ENCODE measurements around the gene CELF1. TPM values are rescaled to one million over a fixed set of nuclear protein-coding genes. Genes with fewer than 3 reads are reported as not detected.

CELF1 gene
- total and polyA plus RNA-seq, 2 of the 13 experiments (the other 11 are each of a cell fraction or from before 2014, with no cell fraction given): 69.0 to 80.1 TPM

DNA sequence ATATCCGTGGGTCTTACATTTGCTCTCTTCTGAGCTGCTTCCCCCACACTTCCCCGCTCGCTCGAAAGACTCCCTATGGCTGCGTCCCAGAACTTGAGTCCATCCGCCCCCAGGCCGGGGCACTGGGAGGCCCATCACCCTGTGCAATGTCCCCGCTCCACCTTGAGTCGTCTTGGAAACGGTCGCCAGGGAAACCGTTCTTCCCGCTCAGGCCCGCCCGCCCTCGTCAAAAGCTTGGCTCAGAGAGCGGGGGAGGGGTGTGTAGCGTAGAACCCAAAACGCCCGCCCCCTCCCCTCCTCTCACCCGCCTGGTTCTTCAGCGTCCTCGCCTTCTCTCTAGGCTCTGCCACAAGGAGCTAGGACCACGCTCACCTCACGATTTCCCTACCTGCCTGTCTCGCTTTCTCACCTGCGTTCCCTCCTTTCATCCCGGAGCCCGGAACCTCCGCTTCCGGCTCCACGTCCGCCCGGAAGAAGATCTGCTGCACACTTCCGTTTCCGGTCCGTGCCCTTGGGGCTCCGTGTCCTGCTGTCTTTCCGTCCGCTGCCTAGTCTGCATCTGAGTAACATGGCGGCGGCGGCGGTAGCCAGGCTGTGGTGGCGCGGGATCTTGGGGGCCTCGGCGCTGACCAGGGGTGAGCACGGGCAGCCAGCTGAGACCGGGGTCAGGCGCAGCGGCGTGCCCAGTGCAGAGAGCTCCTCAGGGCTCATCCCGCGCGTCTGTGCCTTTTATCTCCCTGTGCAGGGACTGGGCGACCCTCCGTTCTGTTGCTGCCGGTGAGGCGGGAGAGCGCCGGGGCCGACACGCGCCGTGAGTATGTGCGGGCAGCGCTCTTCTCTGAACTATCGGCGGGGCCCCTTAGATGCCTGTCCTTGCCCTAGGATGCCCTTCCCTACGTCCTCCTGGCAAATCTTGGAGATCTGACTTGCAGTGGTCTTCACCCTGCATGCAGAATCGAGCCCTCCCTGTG, 25.9 kb upstream of the CELF1 start, which contains the start of the genes KBTBD4 and NDUFS3 (continued):
- TF ChIP-seq MAF1 (CRISPR knock-in tag; IDR thresholded peaks at IDR 0.05; ENCODE audit: borderline replicate concordance) (no peak), MBNL3 (CRISPR knock-in tag; conservative IDR thresholded peaks at IDR 0.05) (no peak), ZFP90 (CRISPR knock-in tag; IDR thresholded peaks at IDR 0.05; ENCODE audit: borderline replicate concordance) (no peak; the same call in 1 of the 2 replicates), KDM1A (CRISPR knock-in tag; IDR thresholded peaks at IDR 0.05) (0 out of 2 replicates have a peak, but pooled peaks have one; percentile 51), IKZF4 (CRISPR knock-in tag; IDR thresholded peaks at IDR 0.05; ENCODE audit: borderline replicate concordance, low read depth, not compliant biosample characterization) (peak; percentile 18), ZNF816 (CRISPR knock-in tag; IDR thresholded peaks at IDR 0.05; ENCODE audit: borderline replicate concordance) (no peak), ZNF431 (CRISPR knock-in tag; IDR thresholded peaks at IDR 0.05; ENCODE audit: borderline replicate concordance, low read depth) (peak; percentile 85; the same call in 1 of the 2 replicates), ZSCAN22 (CRISPR knock-in tag; IDR thresholded peaks at IDR 0.05) (peak; percentile 40; the same call in 1 of the 2 replicates), ZNF326 (CRISPR knock-in tag; IDR thresholded peaks at IDR 0.05; ENCODE audit: borderline replicate concordance) (no peak), GABPB1 (CRISPR knock-in tag; IDR thresholded peaks at IDR 0.05) (peak; percentile 100), ZNF143 (CRISPR knock-in tag; IDR thresholded peaks at IDR 0.05) (peak; percentile 70; the same call in 1 of the 2 replicates), SP1 (IDR thresholded peaks at IDR 0.05) (no peak), SP1 (CRISPR knock-in tag; IDR thresholded peaks at IDR 0.05) (peak; percentile 94), ZNF354B (CRISPR knock-in tag; IDR thresholded peaks at IDR 0.05) (peak; percentile 85; the same call in 1 of the 2 replicates), KDM2A (CRISPR knock-in tag; IDR thresholded peaks at IDR 0.05; ENCODE audit: borderline replicate concordance, low read depth) (peak; percentile 100), ZMYM4 (CRISPR knock-in tag; IDR thresholded peaks at IDR 0.05) (peak; percentile 87), NR2C2 (CRISPR knock-in tag; IDR thresholded peaks at IDR 0.05; ENCODE audit: borderline replicate concordance) (peak; percentile 96), IRF2 (CRISPR knock-in tag; IDR thresholded peaks at IDR 0.05) (peak; percentile 99), AGO2 (optimal IDR thresholded peaks at IDR 0.05; ENCODE audit: low read depth, low read length) (peak; percentile 94)
- TF ChIP-seq, protein P1, sequence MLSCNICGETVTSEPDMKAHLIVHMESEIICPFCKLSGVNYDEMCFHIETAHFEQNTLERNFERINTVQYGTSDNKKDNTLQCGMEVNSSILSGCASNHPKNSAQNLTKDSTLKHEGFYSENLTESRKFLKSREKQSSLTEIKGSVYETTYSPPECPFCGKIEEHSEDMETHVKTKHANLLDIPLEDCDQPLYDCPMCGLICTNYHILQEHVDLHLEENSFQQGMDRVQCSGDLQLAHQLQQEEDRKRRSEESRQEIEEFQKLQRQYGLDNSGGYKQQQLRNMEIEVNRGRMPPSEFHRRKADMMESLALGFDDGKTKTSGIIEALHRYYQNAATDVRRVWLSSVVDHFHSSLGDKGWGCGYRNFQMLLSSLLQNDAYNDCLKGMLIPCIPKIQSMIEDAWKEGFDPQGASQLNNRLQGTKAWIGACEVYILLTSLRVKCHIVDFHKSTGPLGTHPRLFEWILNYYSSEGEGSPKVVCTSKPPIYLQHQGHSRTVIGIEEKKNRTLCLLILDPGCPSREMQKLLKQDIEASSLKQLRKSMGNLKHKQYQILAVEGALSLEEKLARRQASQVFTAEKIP (CRISPR knock-in tag; IDR thresholded peaks at IDR 0.05; ENCODE audit: borderline replicate concordance): no peak
- TF ChIP-seq, protein P2, sequence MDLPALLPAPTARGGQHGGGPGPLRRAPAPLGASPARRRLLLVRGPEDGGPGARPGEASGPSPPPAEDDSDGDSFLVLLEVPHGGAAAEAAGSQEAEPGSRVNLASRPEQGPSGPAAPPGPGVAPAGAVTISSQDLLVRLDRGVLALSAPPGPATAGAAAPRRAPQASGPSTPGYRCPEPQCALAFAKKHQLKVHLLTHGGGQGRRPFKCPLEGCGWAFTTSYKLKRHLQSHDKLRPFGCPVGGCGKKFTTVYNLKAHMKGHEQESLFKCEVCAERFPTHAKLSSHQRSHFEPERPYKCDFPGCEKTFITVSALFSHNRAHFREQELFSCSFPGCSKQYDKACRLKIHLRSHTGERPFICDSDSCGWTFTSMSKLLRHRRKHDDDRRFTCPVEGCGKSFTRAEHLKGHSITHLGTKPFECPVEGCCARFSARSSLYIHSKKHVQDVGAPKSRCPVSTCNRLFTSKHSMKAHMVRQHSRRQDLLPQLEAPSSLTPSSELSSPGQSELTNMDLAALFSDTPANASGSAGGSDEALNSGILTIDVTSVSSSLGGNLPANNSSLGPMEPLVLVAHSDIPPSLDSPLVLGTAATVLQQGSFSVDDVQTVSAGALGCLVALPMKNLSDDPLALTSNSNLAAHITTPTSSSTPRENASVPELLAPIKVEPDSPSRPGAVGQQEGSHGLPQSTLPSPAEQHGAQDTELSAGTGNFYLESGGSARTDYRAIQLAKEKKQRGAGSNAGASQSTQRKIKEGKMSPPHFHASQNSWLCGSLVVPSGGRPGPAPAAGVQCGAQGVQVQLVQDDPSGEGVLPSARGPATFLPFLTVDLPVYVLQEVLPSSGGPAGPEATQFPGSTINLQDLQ (CRISPR knock-in tag; IDR thresholded peaks at IDR 0.05): peak; percentile 87; the same call in 1 of the 2 replicates
- TF ChIP-seq, protein P3, sequence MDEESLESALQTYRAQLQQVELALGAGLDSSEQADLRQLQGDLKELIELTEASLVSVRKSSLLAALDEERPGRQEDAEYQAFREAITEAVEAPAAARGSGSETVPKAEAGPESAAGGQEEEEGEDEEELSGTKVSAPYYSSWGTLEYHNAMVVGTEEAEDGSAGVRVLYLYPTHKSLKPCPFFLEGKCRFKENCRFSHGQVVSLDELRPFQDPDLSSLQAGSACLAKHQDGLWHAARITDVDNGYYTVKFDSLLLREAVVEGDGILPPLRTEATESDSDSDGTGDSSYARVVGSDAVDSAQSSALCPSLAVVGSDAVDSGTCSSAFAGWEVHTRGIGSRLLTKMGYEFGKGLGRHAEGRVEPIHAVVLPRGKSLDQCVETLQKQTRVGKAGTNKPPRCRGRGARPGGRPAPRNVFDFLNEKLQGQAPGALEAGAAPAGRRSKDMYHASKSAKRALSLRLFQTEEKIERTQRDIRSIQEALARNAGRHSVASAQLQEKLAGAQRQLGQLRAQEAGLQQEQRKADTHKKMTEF (CRISPR knock-in tag; IDR thresholded peaks at IDR 0.05): peak; percentile 95
